ENCODE results near the gene PGAM1.

DNA sequence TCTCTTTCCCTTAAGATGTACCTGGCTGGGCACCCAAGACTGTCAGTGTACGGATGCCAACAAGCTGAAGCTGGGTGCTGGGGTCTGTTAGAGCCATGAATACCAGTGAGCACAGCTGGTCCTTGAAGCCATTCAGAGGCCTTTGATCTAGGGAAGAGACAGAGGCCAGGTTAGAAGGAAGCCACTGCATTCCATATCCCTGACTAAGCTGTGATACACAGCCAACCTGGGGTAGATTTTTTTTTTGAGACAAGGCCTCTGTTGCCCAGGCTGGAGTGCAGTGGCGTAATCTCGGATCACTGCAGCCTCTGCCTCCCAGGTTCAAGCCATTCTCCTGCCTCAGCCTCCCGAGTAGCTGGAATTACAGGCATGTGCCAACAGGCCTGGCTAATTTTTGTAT lies 40.8 kb downstream of the PGAM1 start:
- TF ChIP-seq, protein P1, sequence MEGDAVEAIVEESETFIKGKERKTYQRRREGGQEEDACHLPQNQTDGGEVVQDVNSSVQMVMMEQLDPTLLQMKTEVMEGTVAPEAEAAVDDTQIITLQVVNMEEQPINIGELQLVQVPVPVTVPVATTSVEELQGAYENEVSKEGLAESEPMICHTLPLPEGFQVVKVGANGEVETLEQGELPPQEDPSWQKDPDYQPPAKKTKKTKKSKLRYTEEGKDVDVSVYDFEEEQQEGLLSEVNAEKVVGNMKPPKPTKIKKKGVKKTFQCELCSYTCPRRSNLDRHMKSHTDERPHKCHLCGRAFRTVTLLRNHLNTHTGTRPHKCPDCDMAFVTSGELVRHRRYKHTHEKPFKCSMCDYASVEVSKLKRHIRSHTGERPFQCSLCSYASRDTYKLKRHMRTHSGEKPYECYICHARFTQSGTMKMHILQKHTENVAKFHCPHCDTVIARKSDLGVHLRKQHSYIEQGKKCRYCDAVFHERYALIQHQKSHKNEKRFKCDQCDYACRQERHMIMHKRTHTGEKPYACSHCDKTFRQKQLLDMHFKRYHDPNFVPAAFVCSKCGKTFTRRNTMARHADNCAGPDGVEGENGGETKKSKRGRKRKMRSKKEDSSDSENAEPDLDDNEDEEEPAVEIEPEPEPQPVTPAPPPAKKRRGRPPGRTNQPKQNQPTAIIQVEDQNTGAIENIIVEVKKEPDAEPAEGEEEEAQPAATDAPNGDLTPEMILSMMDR (conservative IDR thresholded peaks at IDR 0.05 in 1 of 2, IDR thresholded peaks at IDR 0.05 in 1 of 2; ENCODE audit: extremely low read depth in 1 of 2, insufficient read depth in 1 of 2, low read depth in 1 of 2, low read length in 2 of 2) = no peak
- TF ChIP-seq EZH2 (IDR thresholded peaks at IDR 0.05; ENCODE audit: borderline replicate concordance, low read length) = no peak

Data from mammary epithelial cell (primary cell).